ENCODE data around the gene DRD3. TPM values are rescaled to one million over a fixed set of nuclear protein-coding genes. Genes with fewer than 3 reads are reported as not detected.

Gene DRD3
- total and polyA plus RNA-seq, 7 donors = not detected

DNA sequence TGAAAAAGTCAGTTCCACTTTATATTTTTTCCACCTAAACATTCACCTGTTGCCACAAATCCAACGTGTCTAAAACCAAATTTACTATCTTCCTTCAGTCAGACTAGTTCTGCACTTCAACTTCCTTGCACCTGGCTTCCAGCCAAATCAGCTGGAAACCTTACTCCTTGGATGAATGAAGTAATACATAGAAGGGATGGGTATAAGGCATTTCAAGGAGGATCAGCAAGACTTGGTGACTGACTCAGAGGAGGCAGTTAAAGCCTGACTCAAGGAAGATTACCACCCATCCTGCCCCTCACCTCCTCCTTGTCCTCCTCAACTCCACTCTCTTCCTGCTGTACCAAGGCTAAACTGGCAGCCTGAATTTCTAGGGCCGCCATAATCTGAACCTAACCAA, 85.3 kb downstream of the DRD3 start:
- Histone ChIP-seq H3K4me3 (no peak overlapping the region), H3K27ac (no peak overlapping the region), H3K9me3 (no peaks in the 10 kb centered on the region), H3K36me3 (ENCODE audit: insufficient read depth in 1 of 2, low read depth in 1 of 2) (no peaks in the 10 kb centered on the region), H3K27me3 (ENCODE audit: insufficient read depth in 3 of 3, low read length in 2 of 3) (no peaks in the 10 kb centered on the region), H3K4me1 (no peaks in the 10 kb centered on the region)
- TF ChIP-seq, protein P1, sequence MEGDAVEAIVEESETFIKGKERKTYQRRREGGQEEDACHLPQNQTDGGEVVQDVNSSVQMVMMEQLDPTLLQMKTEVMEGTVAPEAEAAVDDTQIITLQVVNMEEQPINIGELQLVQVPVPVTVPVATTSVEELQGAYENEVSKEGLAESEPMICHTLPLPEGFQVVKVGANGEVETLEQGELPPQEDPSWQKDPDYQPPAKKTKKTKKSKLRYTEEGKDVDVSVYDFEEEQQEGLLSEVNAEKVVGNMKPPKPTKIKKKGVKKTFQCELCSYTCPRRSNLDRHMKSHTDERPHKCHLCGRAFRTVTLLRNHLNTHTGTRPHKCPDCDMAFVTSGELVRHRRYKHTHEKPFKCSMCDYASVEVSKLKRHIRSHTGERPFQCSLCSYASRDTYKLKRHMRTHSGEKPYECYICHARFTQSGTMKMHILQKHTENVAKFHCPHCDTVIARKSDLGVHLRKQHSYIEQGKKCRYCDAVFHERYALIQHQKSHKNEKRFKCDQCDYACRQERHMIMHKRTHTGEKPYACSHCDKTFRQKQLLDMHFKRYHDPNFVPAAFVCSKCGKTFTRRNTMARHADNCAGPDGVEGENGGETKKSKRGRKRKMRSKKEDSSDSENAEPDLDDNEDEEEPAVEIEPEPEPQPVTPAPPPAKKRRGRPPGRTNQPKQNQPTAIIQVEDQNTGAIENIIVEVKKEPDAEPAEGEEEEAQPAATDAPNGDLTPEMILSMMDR (IDR thresholded peaks at IDR 0.05) = no peak
- intact Hi-C loops (cut with DNase I) = no loop called here
- DNase-seq (no peak), ATAC-seq (no peak)
- 45 to 49% (median 47%) methylated on average over 2 of the region's 2 CpGs for WGBS, 3 donors

DNA sequence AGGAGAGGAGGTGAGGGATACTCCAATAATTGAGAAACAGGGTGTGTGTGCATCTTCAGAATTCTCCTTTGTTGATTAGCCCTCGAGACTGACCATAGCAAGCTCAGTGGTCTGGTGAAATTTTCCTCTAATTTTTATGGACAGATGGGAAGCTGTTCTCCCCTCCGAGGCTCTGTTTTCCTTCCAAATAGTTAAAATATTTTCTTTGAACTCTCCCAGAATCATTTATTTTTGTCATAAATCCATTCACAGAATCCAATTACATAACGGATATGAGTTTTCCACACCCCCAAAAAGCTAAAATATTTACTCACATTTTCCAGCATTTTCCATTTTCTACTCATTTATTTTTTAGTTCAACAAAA, 85.9 kb downstream of the DRD3 start:
- H3K27ac ChIP-seq = no peak overlapping the region
- H3K4me1 ChIP-seq = no peaks in the 10 kb centered on the region
- H3K36me3 ChIP-seq (ENCODE audit: insufficient read depth in 1 of 2, low read depth in 1 of 2) = no peaks in the 10 kb centered on the region
- ATAC-seq (no peak), DNase-seq (no peak)
- TF ChIP-seq, protein P1 (IDR thresholded peaks at IDR 0.05) = no peak
- intact Hi-C loops (cut with DNase I) = no loop called here
- no peaks in the 10 kb centered on the region for H3K9me3 ChIP-seq
- H3K27me3 ChIP-seq (ENCODE audit: insufficient read depth in 3 of 3, low read length in 2 of 3) = no peaks in the 10 kb centered on the region
- no peak overlapping the region for H3K4me3 ChIP-seq
- 14 to 15% (median 15%) methylated on average over 3 of the region's 3 CpGs for WGBS, 3 donors

- Histone ChIP-seq H3K4me3 (no peak overlapping the region), H3K4me1 (no peaks in the 10 kb centered on the region), H3K27me3 (ENCODE audit: insufficient read depth in 3 of 3, low read length in 2 of 3) (no peaks in the 10 kb centered on the region), H3K36me3 (ENCODE audit: insufficient read depth in 1 of 2, low read depth in 1 of 2) (peaks cover 0 to 6% of the 10 kb centered on the region in 2 donors), H3K9me3 (no peaks in the 10 kb centered on the region), H3K27ac (no peak overlapping the region)
- 43 to 53% (median 52%) methylated on average over 13 of the region's 13 CpGs for WGBS, 3 donors
- TF ChIP-seq, protein P1 (IDR thresholded peaks at IDR 0.05) = no peak
- DNase-seq = no peak
- ATAC-seq = no peak
- intact Hi-C loops (cut with DNase I) = no loop called here
These were observed 86.5 kb downstream of the DRD3 start for GRCh38 chr3:114092151-114093015.

- intact Hi-C loops (cut with DNase I) = no loop called here
- TF ChIP-seq, protein P1 (IDR thresholded peaks at IDR 0.05) = no peak
- Histone ChIP-seq H3K36me3 (ENCODE audit: insufficient read depth in 1 of 2, low read depth in 1 of 2) (peaks cover 9 to 33% of the 10 kb centered on the region in 2 donors), H3K4me3 (no peak overlapping the region), H3K27me3 (ENCODE audit: insufficient read depth in 3 of 3, low read length in 2 of 3) (no peaks in the 10 kb centered on the region), H3K27ac (no peak overlapping the region), H3K4me1 (no peaks in the 10 kb centered on the region), H3K9me3 (no peaks in the 10 kb centered on the region)
- DNase-seq = no peak
- ATAC-seq = no peak
These were observed 89.2 kb downstream of the DRD3 start for GRCh38 chr3:114089675-114090074.

DNA sequence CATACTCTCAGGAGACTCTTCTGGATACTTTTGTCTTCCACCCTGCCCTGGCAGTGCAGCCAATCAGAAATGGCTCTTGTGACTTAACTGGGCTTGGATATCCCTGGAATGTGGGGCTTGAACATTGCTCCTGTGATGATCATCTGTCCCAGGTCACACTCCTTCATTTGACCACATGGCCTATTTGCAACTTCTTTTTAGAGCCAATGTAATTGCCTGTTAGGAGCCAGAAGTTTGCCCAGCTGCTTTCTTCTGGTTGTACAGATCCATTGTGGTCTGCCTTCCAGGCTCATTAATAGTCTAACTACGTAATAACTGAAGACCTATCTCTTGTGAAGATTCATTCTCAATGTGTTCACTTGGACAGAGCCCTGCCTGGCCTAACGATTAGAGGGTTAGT, 92.5 kb downstream of the DRD3 start:
- Histone ChIP-seq H3K27ac (no peak overlapping the region), H3K9me3 (no peaks in the 10 kb centered on the region), H3K27me3 (ENCODE audit: insufficient read depth in 3 of 3, low read length in 2 of 3) (no peaks in the 10 kb centered on the region), H3K36me3 (ENCODE audit: insufficient read depth in 1 of 2, low read depth in 1 of 2) (peaks cover 12 to 63% of the 10 kb centered on the region in 2 donors), H3K4me3 (no peak overlapping the region), H3K4me1 (no peaks in the 10 kb centered on the region)
- TF ChIP-seq, protein P1 (IDR thresholded peaks at IDR 0.05) = no peak
- intact Hi-C loops (cut with DNase I) = no loop called here
- DNase-seq = no peak
- no peak for ATAC-seq
- WGBS, 3 donors = 90 to 94% (median 91%) methylated on average over 2 of the region's 2 CpGs

Measured in psoas muscle (tissue), 8 donors.